ENCODE results near the gene KIAA1217. TPM values are rescaled to one million over a fixed set of nuclear protein-coding genes. Genes with fewer than 3 reads are reported as not detected.

The KIAA1217 gene
- total RNA-seq, 1 donor from 2014 or later = 13.0 TPM

DNA sequence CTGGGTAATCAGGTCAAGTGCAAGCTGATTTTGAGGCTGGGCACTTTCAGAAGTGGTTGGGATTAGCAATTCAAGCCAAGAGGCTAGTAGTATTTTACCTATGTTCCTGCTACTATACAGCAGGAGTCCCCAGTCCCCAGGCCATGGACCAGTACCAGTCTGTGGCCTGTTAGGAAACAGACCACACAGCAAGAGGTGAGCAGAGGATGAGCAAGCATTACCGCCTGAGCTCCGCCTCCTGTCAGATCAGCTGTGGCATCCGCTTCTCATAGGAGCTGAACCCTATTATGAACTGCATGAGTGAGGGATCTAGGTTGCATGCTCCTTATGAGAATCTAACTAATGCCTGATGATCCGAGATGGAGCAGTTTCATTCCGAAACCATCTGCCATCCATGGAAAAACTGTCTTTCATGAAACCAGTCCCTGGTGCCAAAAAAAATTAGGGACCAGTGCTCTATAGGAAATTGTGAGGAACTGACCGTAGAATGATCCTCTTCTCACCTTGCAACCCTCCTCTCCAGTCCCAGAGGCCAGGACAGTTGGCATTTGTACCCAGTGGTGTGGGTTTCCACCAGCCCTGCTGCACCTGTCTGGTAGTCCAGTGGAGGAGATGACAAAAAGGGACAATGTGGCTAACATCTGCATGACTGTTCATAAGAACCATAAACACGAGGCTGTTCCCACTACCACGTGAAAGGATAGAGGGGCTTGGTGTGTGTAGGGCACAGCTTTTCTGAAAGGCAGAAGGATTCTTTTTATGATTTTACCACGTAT is 172.5 kb downstream of the KIAA1217 start:
- intact Hi-C loops (cut with DNase I) = loop anchor here (5.0 kb wide), 1 partner anchor 86 kb away; no protein-coding TSS in a partner anchor

DNA sequence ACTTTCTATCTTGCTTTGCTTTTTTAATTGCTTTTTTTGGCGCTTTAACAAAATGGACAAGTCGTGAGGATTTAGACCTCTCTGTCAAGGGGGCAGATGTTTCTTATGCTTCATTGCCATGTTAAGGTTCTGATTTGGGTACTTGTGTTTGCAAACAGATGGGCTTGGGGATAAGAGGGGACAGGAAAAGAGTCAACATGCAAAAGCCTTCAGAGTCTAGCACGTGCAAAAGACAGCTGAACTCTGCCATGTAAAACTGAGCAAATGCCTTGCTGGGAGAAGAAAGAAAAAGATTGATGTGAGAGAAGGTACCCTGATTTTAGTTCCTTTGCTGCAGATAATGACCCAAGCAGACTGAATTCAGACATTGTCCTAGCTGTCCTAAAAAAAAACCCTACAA is 173.1 kb downstream of the KIAA1217 start:
- no peaks in the 10 kb centered on the region for H3K27me3 ChIP-seq
- no peaks in the 10 kb centered on the region for H3K9me3 ChIP-seq
- TF ChIP-seq, protein P1, sequence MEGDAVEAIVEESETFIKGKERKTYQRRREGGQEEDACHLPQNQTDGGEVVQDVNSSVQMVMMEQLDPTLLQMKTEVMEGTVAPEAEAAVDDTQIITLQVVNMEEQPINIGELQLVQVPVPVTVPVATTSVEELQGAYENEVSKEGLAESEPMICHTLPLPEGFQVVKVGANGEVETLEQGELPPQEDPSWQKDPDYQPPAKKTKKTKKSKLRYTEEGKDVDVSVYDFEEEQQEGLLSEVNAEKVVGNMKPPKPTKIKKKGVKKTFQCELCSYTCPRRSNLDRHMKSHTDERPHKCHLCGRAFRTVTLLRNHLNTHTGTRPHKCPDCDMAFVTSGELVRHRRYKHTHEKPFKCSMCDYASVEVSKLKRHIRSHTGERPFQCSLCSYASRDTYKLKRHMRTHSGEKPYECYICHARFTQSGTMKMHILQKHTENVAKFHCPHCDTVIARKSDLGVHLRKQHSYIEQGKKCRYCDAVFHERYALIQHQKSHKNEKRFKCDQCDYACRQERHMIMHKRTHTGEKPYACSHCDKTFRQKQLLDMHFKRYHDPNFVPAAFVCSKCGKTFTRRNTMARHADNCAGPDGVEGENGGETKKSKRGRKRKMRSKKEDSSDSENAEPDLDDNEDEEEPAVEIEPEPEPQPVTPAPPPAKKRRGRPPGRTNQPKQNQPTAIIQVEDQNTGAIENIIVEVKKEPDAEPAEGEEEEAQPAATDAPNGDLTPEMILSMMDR (IDR thresholded peaks at IDR 0.05) = no peak
- H3K27ac ChIP-seq = no peak overlapping the region
- H3K36me3 ChIP-seq = no peaks in the 10 kb centered on the region
- DNase-seq (ENCODE audit: low spot score in 2 of 2) = no peak
- intact Hi-C loops (cut with DNase I) = loop anchor here (5.0 kb wide), 1 partner anchor 85 kb away; no protein-coding TSS in a partner anchor
- peaks cover 2 to 11% of the 10 kb centered on the region in 2 donors for H3K4me1 ChIP-seq
- H3K4me3 ChIP-seq = no peak overlapping the region

More for the DNA sequence above, 172.5 kb downstream of the KIAA1217 start:
- Histone ChIP-seq H3K9me3 (no peaks in the 10 kb centered on the region), H3K27me3 (no peaks in the 10 kb centered on the region), H3K27ac (no peak overlapping the region), H3K36me3 (no peaks in the 10 kb centered on the region), H3K4me1 (peaks cover 2 to 11% of the 10 kb centered on the region in 2 donors), H3K4me3 (no peak overlapping the region)
- TF ChIP-seq, protein P1 (IDR thresholded peaks at IDR 0.05) = no peak
- DNase-seq (ENCODE audit: low spot score in 2 of 2) = no peak

DNA sequence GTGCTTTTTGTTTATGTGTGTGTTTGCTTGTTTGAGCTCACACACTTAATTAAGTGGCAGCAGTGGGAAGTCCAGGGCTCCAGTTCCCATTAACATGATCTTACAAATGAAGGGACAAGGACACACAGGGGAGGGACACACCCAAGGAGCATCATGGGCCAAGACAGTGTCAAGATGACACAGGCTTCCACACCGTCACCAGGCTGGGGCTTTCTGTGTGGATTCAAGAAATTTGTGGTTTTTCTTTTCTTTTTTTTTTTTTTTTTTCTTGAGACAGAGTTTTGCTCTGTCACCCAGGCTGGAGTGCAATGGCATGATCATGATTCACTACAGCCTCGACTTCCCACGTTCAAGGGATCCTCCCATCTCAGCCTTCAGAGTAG is 173.6 kb downstream of the KIAA1217 start:
- H3K36me3 ChIP-seq = no peaks in the 10 kb centered on the region
- TF ChIP-seq, protein P1 (IDR thresholded peaks at IDR 0.05) = no peak
- H3K4me3 ChIP-seq = no peak overlapping the region
- H3K9me3 ChIP-seq = no peaks in the 10 kb centered on the region
- intact Hi-C loops (cut with DNase I) = loop anchor here (5.0 kb wide), 1 partner anchor 85 kb away; no protein-coding TSS in a partner anchor
- DNase-seq (ENCODE audit: low spot score in 2 of 2) = no peak
- H3K4me1 ChIP-seq = peaks cover 2 to 11% of the 10 kb centered on the region in 2 donors
- H3K27ac ChIP-seq = peak overlapping the region in 1 of 2 donors; percentile 26
- no peaks in the 10 kb centered on the region for H3K27me3 ChIP-seq

DNA sequence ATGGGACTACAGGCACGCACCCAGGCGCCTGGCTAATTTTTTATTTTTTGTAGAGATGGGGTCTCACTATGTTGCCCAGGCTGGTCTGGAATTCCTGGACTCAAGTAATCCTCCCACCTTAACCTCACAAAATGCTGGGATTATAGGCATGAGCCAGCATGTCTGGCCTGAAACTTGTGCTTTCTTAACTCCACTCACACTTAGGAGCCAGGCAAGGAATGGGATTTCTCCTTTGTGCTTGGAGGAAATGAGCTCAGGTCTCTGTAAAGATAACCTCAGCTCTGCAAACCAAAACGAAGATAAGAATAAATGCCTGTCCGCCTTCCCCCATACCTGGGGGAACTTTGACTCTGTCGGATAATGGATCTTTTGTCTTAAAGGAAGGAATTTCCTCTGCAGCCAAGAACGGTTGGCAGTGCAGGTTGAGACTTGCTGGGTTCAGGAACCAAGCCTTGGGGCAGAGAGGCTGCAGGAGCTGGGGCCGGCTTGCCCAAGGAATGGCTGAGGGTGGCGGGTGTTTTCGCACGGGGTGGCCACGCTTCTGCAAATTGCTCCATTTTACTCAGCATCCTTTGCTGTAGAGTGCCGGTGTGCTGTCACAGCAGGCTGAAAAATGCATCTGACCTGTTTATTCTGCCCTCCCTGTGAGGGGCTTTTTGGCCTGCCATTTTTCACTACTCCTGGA is 174.2 kb downstream of the KIAA1217 start:
- peaks cover 2 to 11% of the 10 kb centered on the region in 2 donors for H3K4me1 ChIP-seq
- intact Hi-C loops (cut with DNase I) = loop anchor here (5.0 kb wide), 1 partner anchor 84 kb away; no protein-coding TSS in a partner anchor
- peak overlapping the region; percentile 26 to 46 for H3K27ac ChIP-seq

DNA sequence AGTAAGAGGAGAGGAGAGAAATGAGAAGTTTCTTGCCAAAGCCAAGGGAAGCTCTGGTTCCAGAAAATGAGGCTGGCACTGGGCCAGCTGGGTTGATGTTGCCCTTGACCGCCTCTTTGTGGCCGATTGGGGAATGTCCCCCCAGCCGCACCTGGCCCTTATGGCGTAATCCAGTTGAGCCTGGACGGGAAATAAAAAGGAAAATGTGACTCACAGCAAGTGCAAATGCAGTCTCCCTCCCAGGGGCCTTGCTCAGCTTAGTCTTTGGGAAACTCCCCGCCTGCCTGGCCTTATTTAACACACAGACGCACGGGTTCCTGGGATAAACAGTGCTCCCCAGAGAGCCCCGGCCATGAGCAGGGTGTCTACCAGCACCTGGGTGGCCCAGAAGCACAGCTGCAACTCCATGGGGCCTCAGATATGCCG is 174.8 kb downstream of the KIAA1217 start:
- TF ChIP-seq, protein P1 (IDR thresholded peaks at IDR 0.05) = peak; percentile 46 to 55 (median 53)
- H3K27me3 ChIP-seq = no peaks in the 10 kb centered on the region
- H3K27ac ChIP-seq = peak overlapping the region; percentile 46 to 65
- H3K4me3 ChIP-seq = no peak overlapping the region
- no peaks in the 10 kb centered on the region for H3K36me3 ChIP-seq
- H3K9me3 ChIP-seq = no peaks in the 10 kb centered on the region
- H3K4me1 ChIP-seq = peaks cover 2 to 11% of the 10 kb centered on the region in 2 donors
- intact Hi-C loops (cut with DNase I) = loop anchor here (5.0 kb wide), 1 partner anchor 84 kb away; no protein-coding TSS in a partner anchor
- peak; percentile 82 to 95 for DNase-seq (ENCODE audit: low spot score in 2 of 2)

More for the DNA sequence above, 174.2 kb downstream of the KIAA1217 start:
- no peaks in the 10 kb centered on the region for H3K36me3 ChIP-seq
- no peaks in the 10 kb centered on the region for H3K9me3 ChIP-seq
- TF ChIP-seq, protein P1 (IDR thresholded peaks at IDR 0.05) = no peak
- no peaks in the 10 kb centered on the region for H3K27me3 ChIP-seq
- DNase-seq (ENCODE audit: low spot score in 2 of 2) = no peak
- H3K4me3 ChIP-seq = no peak overlapping the region
